Thymus (tissue), 11 donors: ENCODE results near the gene OR51B5. TPM values are rescaled to one million over a fixed set of nuclear protein-coding genes. Genes with fewer than 3 reads are reported as not detected.
"Not testable (repeated sequence)": the region's sequence is repeated elsewhere in the genome, so short reads cannot be mapped to it uniquely, and the experiment has no call there.

Experiments used
- DNase-seq, 9 donors: peaks; one replicate each; pipeline ENCODE4 v3.0.0-alpha.2; 2013; ENCODE audit warnings: low spot score in 9 of 9, low read depth in 6 of 9, missing footprints in 1 of 9
- H3K27ac ChIP-seq, 2 donors: one replicate each; pipeline ENCODE4 v1.5.1; 2013; ENCODE audit warnings: control low read depth in 1 of 2, low read depth in 1 of 2, low read length in 1 of 2, mild to moderate bottlenecking in 1 of 2, moderate library complexity in 1 of 2
- H3K27me3 ChIP-seq, 2 donors: one replicate each; pipeline ENCODE4 v1.5.1; 2013; ENCODE audit warnings: low read length in 1 of 2; ENCODE audit not compliant: control insufficient read depth in 2 of 2, insufficient read depth in 1 of 2
- H3K36me3 ChIP-seq, 2 donors: one replicate each; pipeline ENCODE4 v1.5.1; 2013; ENCODE audit warnings: low read length in 1 of 2, mild to moderate bottlenecking in 1 of 2, moderate library complexity in 1 of 2; ENCODE audit not compliant: control insufficient read depth in 2 of 2, insufficient read depth in 2 of 2
- H3K4me1 ChIP-seq, 2 donors: one replicate each; pipeline ENCODE4 v1.5.1; 2013; ENCODE audit warnings: low read length in 2 of 2; ENCODE audit not compliant: control insufficient read depth in 2 of 2, insufficient read depth in 2 of 2
- H3K4me3 ChIP-seq, 2 donors: one replicate each; pipeline ENCODE4 v1.5.1; 2013; ENCODE audit warnings: low read length in 2 of 2, control low read depth in 1 of 2, mild to moderate bottlenecking in 1 of 2
- H3K9me3 ChIP-seq, 2 donors: one replicate each; pipeline ENCODE4 v1.5.1; 2013; ENCODE audit warnings: low read length in 1 of 2, mild to moderate bottlenecking in 1 of 2; ENCODE audit not compliant: control insufficient read depth in 2 of 2, insufficient read depth in 1 of 2
- WGBS: extraction: QIAGEN DNeasy Blood & Tissue Kit; methylation state at CpG from one replicate; pipeline ENCODE4 v1.1.7; 2013; 5-methylcytosine and 5-hydroxymethylcytosine counted together
- polyA plus RNA-seq: library from polyadenylated mRNA; stranded (reverse); fragments of 200-250 nt; gene quantifications from one replicate; pipeline ENCODE4 v1.2.3, GENCODE V29; 2013
- total RNA-seq: library from RNA; stranded (reverse); fragments of 120-200 nt; gene quantifications from one replicate; pipeline ENCODE4 v1.2.4, GENCODE V29; 2013
- donor health status: healthy.

Gene OR51B5
- total and polyA plus RNA-seq, 2 donors, result 0.14 to 0.21 TPM

- WGBS, result 93% methylated on average over 2 of the region's 2 CpGs
- no peaks in the 10 kb centered on the region for H3K9me3 ChIP-seq
- no peaks in the 10 kb centered on the region for H3K36me3 ChIP-seq
- H3K27me3 ChIP-seq, result no peaks in the 10 kb centered on the region
- H3K4me1 ChIP-seq, result no peaks in the 10 kb centered on the region
- H3K27ac ChIP-seq, result no peak overlapping the region
- H3K4me3 ChIP-seq, result no peak overlapping the region
- no peak for DNase-seq
Observed at GRCh38 chr11:5307256-5308019, 35.9 kb downstream of the OR51B5 start.

DNA sequence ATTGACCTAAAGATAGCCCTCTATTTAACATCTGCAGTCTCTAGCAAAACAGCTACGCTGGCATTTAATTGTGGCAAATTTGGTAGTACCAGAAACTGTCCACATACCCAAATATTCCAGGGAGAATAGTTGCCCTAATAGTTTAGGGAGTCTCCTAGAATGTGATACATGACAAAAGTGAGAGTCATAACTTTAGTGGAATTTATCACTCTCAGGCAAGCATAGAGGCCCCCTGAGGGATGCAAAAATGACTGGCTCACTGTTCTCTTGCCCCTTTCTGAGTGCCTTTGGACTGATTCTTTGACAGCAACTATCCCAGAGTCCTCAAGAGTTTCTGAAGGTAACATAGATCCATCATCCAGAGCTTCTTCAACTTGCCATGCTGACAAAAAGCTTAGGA lies 39.3 kb downstream of the OR51B5 start:
- Histone ChIP-seq H3K27me3 (no peaks in the 10 kb centered on the region), H3K4me3 (no peak overlapping the region), H3K4me1 (no peaks in the 10 kb centered on the region), H3K27ac (no peak overlapping the region), H3K9me3 (no peaks in the 10 kb centered on the region), H3K36me3 (no peaks in the 10 kb centered on the region)
- 52% methylated on average over 1 of the region's 1 CpG for WGBS
- no peak for DNase-seq

GRCh38 chr11:5303626-5304025 lies 39.7 kb downstream of the OR51B5 start:
- Histone ChIP-seq H3K9me3 (no peaks in the 10 kb centered on the region), H3K4me1 (no peaks in the 10 kb centered on the region), H3K4me3 (no peak overlapping the region), H3K27ac (no peak overlapping the region), H3K36me3 (no peaks in the 10 kb centered on the region), H3K27me3 (no peaks in the 10 kb centered on the region)
- WGBS, result 89% methylated on average over 5 of the region's 5 CpGs
- DNase-seq, result no peak

- no peak for DNase-seq
- no peaks in the 10 kb centered on the region for H3K9me3 ChIP-seq
- H3K27me3 ChIP-seq, result no peaks in the 10 kb centered on the region
- H3K4me1 ChIP-seq, result no peaks in the 10 kb centered on the region
- no peak within 1 kb of the TSS for H3K4me3 ChIP-seq
- 97% methylated on average over 2 of the region's 2 CpGs for WGBS
- H3K27ac ChIP-seq, result no peak within 1 kb of the TSS
- no peaks in the 10 kb centered on the region for H3K36me3 ChIP-seq
Observed at GRCh38 chr11:5301846-5302245, 41.5 kb downstream of the OR51B5 start, which contains the start of gene OR51B4. OR51B4 (minus strand) TSS chr11:5301946; CDS start chr11:5301946, 0 bp downstream.

DNA sequence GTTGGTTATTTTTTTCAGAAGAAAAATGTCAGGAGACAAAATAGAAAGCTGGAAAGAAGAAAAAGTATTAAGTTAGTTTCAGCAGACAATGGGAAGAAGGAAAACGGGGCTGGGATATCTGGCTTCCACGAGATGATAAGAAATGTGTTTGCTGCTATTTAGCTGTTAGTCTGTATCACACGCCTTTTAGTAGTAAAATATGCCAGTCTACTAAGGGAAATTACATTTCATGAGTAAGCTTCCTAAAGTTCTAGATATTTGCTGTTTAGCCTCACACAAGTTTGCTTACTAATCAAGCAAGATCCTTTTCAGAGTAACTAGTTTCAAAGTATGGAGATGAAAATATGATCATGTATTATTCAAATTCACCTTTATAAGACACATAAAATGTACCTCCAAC lies 43.1 kb downstream of the OR51B5 start:
- no peak overlapping the region for H3K4me3 ChIP-seq
- no peak for DNase-seq
- WGBS, result 89% methylated on average over 3 of the region's 3 CpGs
- no peaks in the 10 kb centered on the region for H3K9me3 ChIP-seq
- H3K36me3 ChIP-seq, result no peaks in the 10 kb centered on the region
- H3K27ac ChIP-seq, result no peak overlapping the region
- no peaks in the 10 kb centered on the region for H3K4me1 ChIP-seq
- H3K27me3 ChIP-seq, result no peaks in the 10 kb centered on the region

- 93% methylated on average over 1 of the region's 1 CpG for WGBS
- H3K36me3 ChIP-seq, result no peaks in the 10 kb centered on the region
Observed at GRCh38 chr11:5298451-5298850, 44.9 kb downstream of the OR51B5 start.

DNA sequence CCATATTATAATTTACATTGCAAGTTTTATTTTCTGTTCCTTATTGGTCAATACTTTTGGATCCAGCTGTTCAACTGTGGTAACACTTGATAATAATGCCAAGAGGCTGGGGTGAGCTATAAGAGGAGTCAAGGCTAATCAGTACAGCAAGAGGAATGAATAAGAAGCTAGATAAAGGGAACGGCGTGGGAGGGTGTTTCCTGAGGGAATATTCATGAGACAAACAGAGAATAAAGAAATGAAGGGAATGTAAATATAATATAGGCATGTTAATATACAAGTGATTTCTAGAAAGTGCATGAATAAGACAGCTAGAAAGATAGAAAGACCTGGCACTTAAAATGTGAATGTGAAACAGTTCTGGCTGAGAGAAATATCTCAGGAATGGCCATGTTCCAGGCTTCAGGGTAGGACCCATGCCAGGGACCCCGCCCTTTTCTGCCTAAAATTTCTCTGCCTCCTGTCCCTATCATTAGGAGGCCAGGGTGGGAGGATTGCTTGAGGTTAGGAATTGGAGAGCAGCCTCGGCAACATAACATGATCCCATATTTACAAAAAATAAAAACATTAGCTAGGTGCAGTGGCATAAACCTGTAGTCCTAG lies 45.5 kb downstream of the OR51B5 start:
- no peak for DNase-seq
- no peak overlapping the region for H3K4me3 ChIP-seq
- no peak overlapping the region for H3K27ac ChIP-seq
- H3K36me3 ChIP-seq, result no peaks in the 10 kb centered on the region
- H3K27me3 ChIP-seq, result no peaks in the 10 kb centered on the region
- 91% methylated on average over 4 of the region's 4 CpGs for WGBS
- no peaks in the 10 kb centered on the region for H3K4me1 ChIP-seq
- H3K9me3 ChIP-seq, result no peaks in the 10 kb centered on the region

More at GRCh38 chr11:5298451-5298850, 44.9 kb downstream of the OR51B5 start:
- no peak overlapping the region for H3K27ac ChIP-seq
- no peaks in the 10 kb centered on the region for H3K4me1 ChIP-seq
- H3K4me3 ChIP-seq, result no peak overlapping the region
- no peaks in the 10 kb centered on the region for H3K9me3 ChIP-seq
- H3K27me3 ChIP-seq, result no peaks in the 10 kb centered on the region
- DNase-seq, result no peak

DNA sequence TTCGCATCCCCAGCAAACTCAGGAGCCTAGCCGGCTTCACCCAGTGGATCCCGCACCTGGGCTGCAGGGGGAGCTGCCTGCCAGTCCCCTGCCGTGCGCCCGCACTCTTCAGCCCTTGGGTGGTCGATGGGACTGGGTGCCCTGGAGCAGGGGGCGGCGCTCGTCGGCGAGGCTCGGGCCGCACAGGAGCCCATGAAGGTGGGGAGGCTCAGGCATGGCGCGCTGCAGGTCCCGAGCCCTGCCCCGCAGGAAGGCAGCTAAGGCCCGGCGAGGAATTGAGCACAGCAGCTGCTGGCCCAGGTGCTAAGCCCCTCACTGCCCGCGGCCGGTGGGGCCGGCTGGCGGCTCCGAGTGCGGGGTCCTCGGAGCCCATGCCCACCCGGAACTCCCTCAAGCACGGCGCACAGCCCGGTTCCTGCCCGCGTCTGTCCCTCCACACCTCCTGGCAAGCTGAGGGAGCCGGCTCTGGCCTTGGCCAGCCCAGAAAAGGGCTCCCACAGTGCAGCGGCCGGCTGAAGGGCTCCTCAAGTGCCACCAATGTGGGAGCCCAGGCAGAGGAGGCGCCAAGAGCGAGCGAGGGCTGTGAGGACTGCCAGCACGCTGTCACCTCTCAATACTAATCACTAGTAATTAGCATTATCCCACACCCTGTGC lies 48.9 kb downstream of the OR51B5 start:
- WGBS, result 97% methylated on average over 41 of the region's 41 CpGs
- not testable (repeated sequence) for H3K36me3 ChIP-seq, H3K4me1 ChIP-seq, DNase-seq, H3K27ac ChIP-seq, H3K4me3 ChIP-seq, H3K9me3 ChIP-seq, H3K27me3 ChIP-seq

DNA sequence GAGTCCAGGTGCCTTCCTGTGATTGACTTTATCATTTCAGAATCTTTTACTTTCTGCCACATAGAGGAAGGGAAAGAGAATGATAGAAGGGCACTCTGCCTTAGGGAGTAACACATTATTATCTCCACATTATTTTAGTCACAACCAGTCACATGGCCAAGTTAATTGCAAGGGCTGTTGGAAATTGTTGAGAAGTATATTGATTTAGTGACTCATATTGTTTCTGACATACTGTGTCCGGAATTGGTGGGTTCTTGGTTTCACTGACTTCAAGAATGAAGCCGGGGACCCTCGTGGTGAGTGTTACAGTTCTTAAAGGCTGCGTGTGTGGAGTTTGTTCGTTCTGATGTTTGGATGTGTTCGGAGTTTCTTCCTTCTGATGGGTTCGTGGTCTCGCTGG lies 50.3 kb downstream of the OR51B5 start:
- DNase-seq, result no peak
- no peak overlapping the region for H3K4me3 ChIP-seq
- WGBS, result 95% methylated on average over 8 of the region's 8 CpGs
- no peaks in the 10 kb centered on the region for H3K9me3 ChIP-seq
- H3K27ac ChIP-seq, result no peak overlapping the region
- no peaks in the 10 kb centered on the region for H3K36me3 ChIP-seq
- H3K4me1 ChIP-seq, result no peaks in the 10 kb centered on the region
- H3K27me3 ChIP-seq, result no peaks in the 10 kb centered on the region
